Retina (tissue), 1 donor: ENCODE measurements around the gene VGF.
A peak's percentile ranks its signal among the peaks of the same experiment; 100 is the strongest.
"Not testable (repeated sequence)": the region's sequence is repeated elsewhere in the genome, so short reads cannot be mapped to it uniquely, and the experiment has no call there.

ENCODE experiments used
- DNase-seq: peaks from one replicate; pipeline ENCODE4 v3.0.0-alpha.2; 2016

Gene VGF

GRCh38 chr7:101134399-101134980 lies 30.9 kb downstream of the VGF start:
- peak; percentile 56 for DNase-seq

- DNase-seq: no peak
Observed at GRCh38 chr7:101133621-101134398, 31.6 kb downstream of the VGF start.

- DNase-seq: not testable (repeated sequence)
Observed at GRCh38 chr7:101132626-101133600, 32.5 kb downstream of the VGF start.

- DNase-seq: no peak
Observed at GRCh38 chr7:101129603-101130117, 35.7 kb downstream of the VGF start.

GRCh38 chr7:101128040-101128834 lies 37.1 kb downstream of the VGF start:
- no peak for DNase-seq

- no peak for DNase-seq
Observed at GRCh38 chr7:101127460-101128039, 37.8 kb downstream of the VGF start.

- DNase-seq: peak; percentile 68
Observed at GRCh38 chr7:101126651-101127459, 38.5 kb downstream of the VGF start, which contains the start of gene SERPINE1. TSS of gene SERPINE1 (plus strand) at chr7:101127104. CDS start at chr7:101128394, 1,290 bp downstream.

- peak; percentile 12 for DNase-seq
Observed at GRCh38 chr7:101125989-101126650, 39.2 kb downstream of the VGF start.

GRCh38 chr7:101124376-101125056 lies 40.9 kb downstream of the VGF start:
- DNase-seq: no peak

GRCh38 chr7:101123703-101124068 lies 41.7 kb downstream of the VGF start:
- DNase-seq: no peak

- DNase-seq: no peak
Observed at GRCh38 chr7:101122933-101123702, 42.3 kb downstream of the VGF start.

GRCh38 chr7:101121991-101122932 lies 43.1 kb downstream of the VGF start:
- DNase-seq: peak; percentile 19

- not testable (repeated sequence) for DNase-seq
Observed at GRCh38 chr7:101121631-101121990, 43.8 kb downstream of the VGF start.

GRCh38 chr7:101120315-101120714 lies 45.1 kb downstream of the VGF start:
- no peak for DNase-seq

- no peak for DNase-seq
Observed at GRCh38 chr7:101119876-101120275, 45.5 kb downstream of the VGF start.

GRCh38 chr7:101118856-101119255 lies 46.5 kb downstream of the VGF start:
- DNase-seq: no peak

GRCh38 chr7:101116898-101117297 lies 48.5 kb downstream of the VGF start:
- DNase-seq: no peak

GRCh38 chr7:101115215-101115614 lies 50.2 kb downstream of the VGF start:
- DNase-seq: no peak
